Natural killer cell treated with Interleukin-12 subunit alpha and Interleukin-12 subunit beta and Interleukin-15 and Interleukin-18, amount 100 ng/mL, for 72 hours (primary cell): ENCODE results near the gene SPON1. TPM values are rescaled to one million over a fixed set of nuclear protein-coding genes. Genes with fewer than 3 reads are reported as not detected.
"Not testable (repeated sequence)": the region's sequence is repeated elsewhere in the genome, so short reads cannot be mapped to it uniquely, and the experiment has no call there.

Experiments
- ATAC-seq, 2 donors: fragments of 150-1000 bp; cut with Tn5 transposase in 1 of 2; sonication (Bioruptor Pico), chemical (Tn5 transposase) in 1 of 2; 2 replicates each; pipeline ENCODE4 v1.10.0; 2021
- DNase-seq: peaks from one replicate; pipeline ENCODE4 v3.0.0; 2022; ENCODE audit warnings: low spot score
- H3K27ac Mint-ChIP-seq, 2 donors: 1 replicate in 1 of 2; 2 replicates in 1 of 2; pipeline ENCODE4 v1.8.0; 2022; ENCODE audit warnings: mixed read lengths in 2 of 2, mild to moderate bottlenecking in 1 of 2, moderate library complexity in 1 of 2
- H3K27me3 Mint-ChIP-seq, 2 donors: 1 replicate in 1 of 2; 2 replicates in 1 of 2; pipeline ENCODE4 v1.8.0; 2022; ENCODE audit warnings: mixed read lengths in 2 of 2
- H3K36me3 Mint-ChIP-seq: one replicate; pipeline ENCODE4 v1.8.0; 2022; ENCODE audit warnings: mixed read lengths
- H3K4me1 Mint-ChIP-seq, 2 donors: 1 replicate in 1 of 2; 2 replicates in 1 of 2; pipeline ENCODE4 v1.8.0; 2022; ENCODE audit warnings: low read depth in 2 of 2, mixed read lengths in 2 of 2, mild to moderate bottlenecking in 1 of 2
- H3K4me3 Mint-ChIP-seq: one replicate; pipeline ENCODE4 v1.8.0; 2022; ENCODE audit warnings: mixed read lengths
- H3K9me3 Mint-ChIP-seq: 2 replicates; pipeline ENCODE4 v1.8.0; 2022; ENCODE audit warnings: mixed read lengths
- total RNA-seq, 2 donors: library from RNA; stranded (reverse); gene quantifications; one replicate each; pipeline ENCODE4 v1.2.3, GENCODE V29; 2022

SPON1 gene
- total RNA-seq, 2 donors from 2014 or later: 0.10 TPM; not detected in 1

DNA sequence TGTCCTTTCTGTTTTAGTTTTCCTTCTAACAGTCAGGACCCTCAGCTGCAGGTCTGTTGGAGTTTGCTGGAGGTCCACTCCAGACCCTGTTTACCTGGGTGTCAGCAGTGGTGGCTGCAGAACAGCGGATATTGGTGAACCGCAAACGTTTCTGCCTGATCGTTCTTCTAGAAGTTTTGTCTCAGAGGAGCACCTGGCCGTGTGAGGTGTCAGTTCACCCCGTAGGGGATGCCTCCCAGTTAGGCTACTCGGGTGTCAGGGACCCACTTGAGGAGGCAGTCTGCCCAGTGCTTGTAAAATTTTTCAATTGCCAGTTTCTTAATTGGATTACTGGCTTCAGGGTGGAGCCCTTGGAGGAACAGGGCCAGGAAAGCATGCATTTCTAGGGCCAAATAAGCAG is 211.2 kb downstream of the SPON1 start:
- not testable (repeated sequence) for H3K4me3 Mint-ChIP-seq, H3K36me3 Mint-ChIP-seq

DNA sequence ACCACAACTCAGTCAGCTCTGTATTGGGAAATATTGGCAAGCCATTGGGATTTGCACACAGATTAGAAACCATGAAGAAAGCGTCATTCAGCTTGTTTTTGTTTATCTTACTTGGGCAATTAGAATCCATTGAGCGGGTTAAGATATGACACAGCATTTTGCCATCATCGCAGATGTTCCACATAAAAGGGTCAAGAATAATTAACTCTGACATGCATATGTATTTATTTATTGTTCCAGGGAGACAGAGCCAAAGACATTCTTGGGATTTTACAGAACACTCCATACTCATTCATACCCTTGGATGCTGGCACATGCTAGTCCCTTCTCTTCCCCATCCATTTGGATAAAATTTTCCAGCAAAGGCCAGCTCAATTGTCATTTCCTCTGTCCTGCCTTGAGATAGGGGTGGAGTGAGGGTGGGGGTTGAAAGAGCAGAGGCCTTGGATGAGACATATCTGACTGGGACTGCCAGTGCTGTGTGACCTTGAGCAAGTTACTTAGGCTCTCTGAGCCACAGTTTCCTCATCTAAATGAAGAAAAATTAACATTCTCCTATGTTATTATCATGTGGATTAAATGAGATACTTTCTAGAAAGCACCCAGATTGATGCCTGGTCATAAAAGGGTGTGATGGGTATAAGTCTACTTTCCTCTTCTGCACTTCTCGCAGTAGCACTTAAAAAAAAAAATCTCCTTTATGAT is 216.7 kb downstream of the SPON1 start:
- ATAC-seq (no peak), DNase-seq (no peak)
- no peaks in the 10 kb centered on the region for H3K9me3 Mint-ChIP-seq
- H3K27ac Mint-ChIP-seq: no peak overlapping the region
- no peaks in the 10 kb centered on the region for H3K36me3 Mint-ChIP-seq
- H3K4me3 Mint-ChIP-seq: no peak overlapping the region
- H3K27me3 Mint-ChIP-seq: peaks cover 17 to 23% of the 10 kb centered on the region in 2 donors
- H3K4me1 Mint-ChIP-seq: no peaks in the 10 kb centered on the region

More for the DNA sequence above, 211.2 kb downstream of the SPON1 start:
- H3K9me3 Mint-ChIP-seq, ATAC-seq, H3K4me1 Mint-ChIP-seq, DNase-seq, H3K27ac Mint-ChIP-seq: not testable (repeated sequence)
- H3K27me3 Mint-ChIP-seq: peaks cover 10 to 13% of the 10 kb centered on the region in 2 donors

DNA sequence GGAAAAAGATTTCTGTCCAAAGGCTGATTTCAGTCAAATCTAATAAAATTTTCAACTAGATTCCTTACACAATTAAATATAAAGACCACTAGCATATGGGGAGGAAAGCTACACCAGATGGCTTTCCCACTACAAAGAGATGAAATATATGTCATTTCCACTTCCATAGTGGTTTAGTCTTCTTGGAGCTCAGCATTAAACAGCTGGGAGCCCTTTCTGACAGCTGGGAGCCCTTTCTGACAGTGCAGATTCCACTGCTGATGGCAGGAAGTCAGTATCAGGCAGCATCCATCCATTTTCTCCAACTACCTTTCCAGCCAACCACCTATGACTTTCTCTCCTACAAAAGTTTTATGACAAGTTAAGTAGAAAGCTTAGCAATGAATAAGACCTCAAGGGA is 218.6 kb downstream of the SPON1 start:
- Mint-ChIP-seq H3K4me1 (no peaks in the 10 kb centered on the region), H3K27ac (no peak overlapping the region), H3K27me3 (peaks cover 19 to 23% of the 10 kb centered on the region in 2 donors), H3K4me3 (no peak overlapping the region), H3K36me3 (no peaks in the 10 kb centered on the region), H3K9me3 (no peaks in the 10 kb centered on the region)
- DNase-seq: no peak
- ATAC-seq: no peak

DNA sequence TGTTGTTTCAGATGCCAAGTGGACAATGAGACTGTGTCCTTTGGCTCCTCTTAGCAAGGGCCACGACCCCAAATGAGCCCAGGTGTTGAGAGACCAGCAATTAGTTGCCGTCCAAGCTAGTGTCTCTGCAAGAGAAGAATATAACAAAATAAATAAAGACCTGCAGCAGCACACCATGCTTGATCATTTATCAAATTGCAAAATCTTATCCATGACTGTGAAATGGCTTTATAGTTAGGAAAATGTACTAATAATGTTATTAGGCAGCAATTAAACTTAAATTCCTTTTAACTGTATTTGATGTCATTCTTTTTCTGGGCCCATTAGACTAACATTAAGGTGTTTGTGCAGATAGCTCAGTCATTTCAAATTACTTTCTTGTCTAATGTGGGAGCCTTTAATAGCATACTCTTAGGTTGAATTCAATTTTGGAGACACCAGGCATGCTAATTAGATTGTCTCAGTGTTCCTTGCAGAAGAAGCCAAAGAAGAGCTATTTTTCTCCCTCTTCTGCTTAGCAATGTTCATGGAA is 220.4 kb downstream of the SPON1 start:
- ATAC-seq (no peak), DNase-seq (no peak)
- H3K27ac Mint-ChIP-seq: no peak overlapping the region
- H3K9me3 Mint-ChIP-seq: no peaks in the 10 kb centered on the region
- peaks cover 21 to 23% of the 10 kb centered on the region in 2 donors for H3K27me3 Mint-ChIP-seq
- H3K4me1 Mint-ChIP-seq: no peaks in the 10 kb centered on the region
- H3K36me3 Mint-ChIP-seq: no peaks in the 10 kb centered on the region
- no peak overlapping the region for H3K4me3 Mint-ChIP-seq

DNA sequence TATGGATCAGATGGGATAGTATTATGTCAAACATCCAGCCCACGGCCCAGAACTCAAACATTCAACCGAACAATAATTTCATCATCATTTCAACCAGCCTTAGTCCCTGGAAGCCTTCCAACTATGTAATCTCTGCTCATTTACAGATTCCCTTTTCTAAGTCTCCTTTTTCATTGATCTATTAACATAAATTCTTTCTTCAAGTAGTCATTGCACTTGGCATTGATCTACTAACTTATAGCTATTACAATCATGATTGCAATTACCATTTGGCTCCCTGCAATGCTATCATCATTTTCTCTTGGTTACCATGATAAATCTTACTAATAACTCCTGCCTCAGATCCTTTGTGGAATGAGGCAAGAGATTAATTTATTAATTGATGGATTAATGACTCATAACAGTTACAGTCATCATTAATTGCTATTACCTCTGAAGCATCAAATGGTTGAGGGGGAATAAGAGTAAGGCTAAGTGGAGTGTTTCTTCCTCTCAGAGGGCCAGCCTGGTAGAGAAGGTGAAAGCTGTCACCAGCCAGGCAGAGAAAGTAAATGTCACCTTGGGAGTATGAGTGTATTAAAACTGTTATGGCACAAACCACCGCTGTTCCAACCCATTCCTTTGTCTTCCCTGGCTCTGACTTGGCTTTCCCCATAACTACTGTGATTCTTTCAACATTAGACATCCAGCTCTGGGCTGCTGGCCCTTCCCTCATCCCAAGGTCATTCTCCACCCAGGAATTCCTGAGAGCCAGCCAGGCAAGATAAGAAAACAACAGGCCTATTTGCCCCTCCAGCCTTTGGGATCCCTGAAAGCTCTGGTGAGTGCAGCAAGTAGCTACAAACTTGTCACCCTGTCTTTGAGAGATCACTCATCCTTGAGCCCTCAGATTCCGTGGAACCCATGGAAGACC is 221.8 kb downstream of the SPON1 start:
- Mint-ChIP-seq H3K4me1 (no peaks in the 10 kb centered on the region), H3K4me3 (no peak overlapping the region), H3K36me3 (no peaks in the 10 kb centered on the region), H3K27me3 (peaks cover 14 to 17% of the 10 kb centered on the region in 2 donors), H3K9me3 (no peaks in the 10 kb centered on the region), H3K27ac (no peak overlapping the region)
- DNase-seq (no peak), ATAC-seq (no peak)

DNA sequence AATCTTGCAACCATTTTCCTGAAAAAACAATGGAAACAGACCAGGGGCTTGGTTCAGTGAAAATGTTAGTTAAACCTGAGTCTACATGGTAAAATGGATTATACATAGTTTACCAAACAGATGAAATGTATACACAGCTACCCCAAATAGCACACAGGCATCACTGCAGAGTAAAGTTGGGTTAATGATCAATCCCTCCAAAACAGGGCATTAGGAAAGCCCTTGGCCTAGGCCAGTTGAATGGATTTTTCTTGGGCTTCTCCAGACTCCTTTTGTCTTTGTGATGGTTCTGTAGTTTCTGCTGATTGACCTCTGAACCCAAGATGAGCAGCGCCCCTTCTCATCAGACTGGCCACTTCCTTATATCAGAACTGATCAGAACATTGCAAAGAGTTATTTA is 222.9 kb downstream of the SPON1 start:
- no peak for ATAC-seq
- Mint-ChIP-seq H3K4me3 (no peak overlapping the region), H3K27me3 (peaks cover 12 to 16% of the 10 kb centered on the region in 2 donors), H3K36me3 (no peaks in the 10 kb centered on the region), H3K9me3 (no peaks in the 10 kb centered on the region), H3K4me1 (no peaks in the 10 kb centered on the region), H3K27ac (no peak overlapping the region)
- DNase-seq: no peak

DNA sequence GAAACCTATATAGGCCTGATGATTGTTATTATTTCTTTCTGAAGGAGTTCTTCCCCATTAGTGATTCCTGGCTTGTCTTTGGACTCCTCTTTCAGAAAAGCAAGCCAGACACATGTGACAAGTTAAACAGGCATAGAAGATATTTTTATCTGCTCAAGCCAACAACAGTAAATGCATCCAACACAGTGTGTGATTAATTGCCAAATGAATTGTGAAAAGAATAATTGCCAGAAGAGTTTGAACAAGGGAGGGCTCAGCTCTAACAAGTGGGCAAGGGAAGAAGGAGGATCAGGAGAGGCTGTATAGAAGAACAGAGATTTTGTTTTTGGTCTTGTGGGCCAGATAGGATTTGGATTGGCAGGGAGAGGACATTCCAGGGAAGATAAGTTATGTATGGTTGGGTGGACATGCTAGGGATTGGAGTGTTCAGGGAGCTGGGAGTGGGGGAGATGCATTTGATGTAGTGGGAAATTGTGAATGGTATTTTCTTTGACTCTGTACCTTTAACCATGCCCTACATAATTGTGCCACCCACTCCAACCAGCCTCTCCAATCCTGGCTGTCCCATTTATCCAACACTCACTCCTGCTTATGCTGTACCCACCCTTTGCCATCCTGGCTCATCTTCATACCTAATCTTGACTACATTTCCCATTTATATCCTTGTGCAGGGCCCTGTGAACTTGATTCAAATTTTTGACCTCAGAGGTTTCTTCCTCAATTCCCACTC is 223.7 kb downstream of the SPON1 start:
- Mint-ChIP-seq H3K27ac (no peak overlapping the region), H3K4me3 (no peak overlapping the region), H3K9me3 (no peaks in the 10 kb centered on the region), H3K36me3 (no peaks in the 10 kb centered on the region), H3K27me3 (peaks cover 12 to 15% of the 10 kb centered on the region in 2 donors), H3K4me1 (no peaks in the 10 kb centered on the region)
- no peak for ATAC-seq
- DNase-seq: no peak

DNA sequence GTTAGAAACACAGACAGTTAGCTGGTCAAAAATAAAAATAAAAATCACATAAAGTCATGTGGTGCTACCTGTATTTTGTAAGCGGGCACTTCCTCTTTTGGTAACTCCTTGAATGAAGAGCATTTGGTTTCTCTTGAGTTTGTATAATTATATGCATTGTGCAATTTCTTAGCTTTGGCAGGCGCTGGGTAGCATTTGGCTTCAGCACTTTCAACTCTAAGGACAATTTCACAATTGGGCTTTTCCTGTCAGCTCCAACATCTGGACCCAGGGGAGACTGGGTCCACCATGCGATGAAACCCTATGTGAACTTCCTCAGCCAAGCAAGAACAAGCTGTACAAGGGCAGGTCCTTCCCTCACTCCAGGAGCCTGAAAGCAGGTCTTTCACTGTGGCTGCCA is 227.4 kb downstream of the SPON1 start:
- Mint-ChIP-seq H3K27ac (no peak overlapping the region), H3K27me3 (peaks cover 18 to 23% of the 10 kb centered on the region in 2 donors), H3K36me3 (no peaks in the 10 kb centered on the region), H3K4me1 (no peaks in the 10 kb centered on the region), H3K9me3 (no peaks in the 10 kb centered on the region), H3K4me3 (no peak overlapping the region)
- DNase-seq (no peak), ATAC-seq (no peak)

DNA sequence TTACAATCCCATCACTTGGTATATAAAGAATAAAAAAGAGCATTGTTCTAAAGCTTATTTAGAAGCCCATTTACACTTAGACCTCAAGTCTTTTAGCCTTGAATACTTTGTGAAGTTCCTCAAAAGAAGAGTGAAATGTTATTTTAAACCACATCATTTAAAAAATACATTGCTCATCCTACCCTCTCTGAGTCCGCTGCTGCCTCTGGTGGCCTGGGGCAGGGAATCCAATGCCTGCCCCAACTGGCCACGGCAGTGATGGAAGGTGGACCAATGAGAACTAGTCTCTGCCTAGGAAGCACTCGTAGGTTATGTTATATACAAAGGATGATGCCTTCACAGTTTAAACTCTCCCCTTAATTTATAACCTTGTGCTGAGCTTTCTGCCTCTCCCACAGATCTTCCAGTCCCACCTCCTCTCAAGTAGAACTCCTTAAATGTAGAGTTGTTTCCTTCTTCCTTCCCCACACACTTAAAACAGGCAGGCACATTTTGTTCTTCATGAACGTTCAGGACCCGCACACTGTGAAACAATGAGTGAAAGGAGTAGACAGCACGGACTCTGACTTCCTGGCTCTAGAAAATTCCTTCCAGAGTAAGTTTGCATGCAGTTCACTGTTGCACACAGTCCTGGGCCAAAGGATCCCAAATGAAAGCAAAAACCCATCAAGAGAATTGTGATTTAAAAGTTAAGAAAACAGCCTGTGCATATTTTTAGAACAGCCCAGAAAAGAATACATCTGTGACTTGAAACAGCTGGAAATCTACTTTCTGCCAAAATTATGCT is 228.7 kb downstream of the SPON1 start:
- no peak overlapping the region for H3K27ac Mint-ChIP-seq
- no peaks in the 10 kb centered on the region for H3K36me3 Mint-ChIP-seq
- no peaks in the 10 kb centered on the region for H3K4me1 Mint-ChIP-seq
- no peak overlapping the region for H3K4me3 Mint-ChIP-seq
- ATAC-seq: no peak
- no peaks in the 10 kb centered on the region for H3K9me3 Mint-ChIP-seq
- H3K27me3 Mint-ChIP-seq: peaks cover 17 to 23% of the 10 kb centered on the region in 2 donors
- DNase-seq: no peak

DNA sequence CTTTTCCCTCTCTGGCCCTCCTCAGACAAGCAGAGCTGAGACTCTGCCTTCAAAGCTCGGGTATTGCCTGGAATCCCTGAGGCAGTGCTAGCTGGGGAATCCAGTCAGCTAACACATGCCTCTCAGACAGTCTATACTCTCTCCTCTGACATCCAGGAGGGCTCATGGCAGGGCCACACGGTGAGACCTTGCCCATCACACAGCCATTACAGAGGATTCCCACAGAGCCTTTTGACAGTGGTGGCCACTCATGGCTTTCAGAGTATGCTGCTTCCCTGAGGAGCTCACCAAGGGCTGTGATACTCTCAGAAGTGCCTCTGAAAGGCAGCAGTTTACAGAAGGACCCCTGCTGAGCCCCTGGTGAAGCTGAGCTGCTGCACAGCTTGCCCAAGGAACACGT is 231.1 kb downstream of the SPON1 start:
- Mint-ChIP-seq H3K9me3 (no peaks in the 10 kb centered on the region), H3K4me1 (no peaks in the 10 kb centered on the region), H3K27ac (no peak overlapping the region), H3K4me3 (no peak overlapping the region), H3K27me3 (peaks cover 15 to 23% of the 10 kb centered on the region in 2 donors), H3K36me3 (no peaks in the 10 kb centered on the region)
- ATAC-seq: peak; percentile 13 to 59
- no peak for DNase-seq

DNA sequence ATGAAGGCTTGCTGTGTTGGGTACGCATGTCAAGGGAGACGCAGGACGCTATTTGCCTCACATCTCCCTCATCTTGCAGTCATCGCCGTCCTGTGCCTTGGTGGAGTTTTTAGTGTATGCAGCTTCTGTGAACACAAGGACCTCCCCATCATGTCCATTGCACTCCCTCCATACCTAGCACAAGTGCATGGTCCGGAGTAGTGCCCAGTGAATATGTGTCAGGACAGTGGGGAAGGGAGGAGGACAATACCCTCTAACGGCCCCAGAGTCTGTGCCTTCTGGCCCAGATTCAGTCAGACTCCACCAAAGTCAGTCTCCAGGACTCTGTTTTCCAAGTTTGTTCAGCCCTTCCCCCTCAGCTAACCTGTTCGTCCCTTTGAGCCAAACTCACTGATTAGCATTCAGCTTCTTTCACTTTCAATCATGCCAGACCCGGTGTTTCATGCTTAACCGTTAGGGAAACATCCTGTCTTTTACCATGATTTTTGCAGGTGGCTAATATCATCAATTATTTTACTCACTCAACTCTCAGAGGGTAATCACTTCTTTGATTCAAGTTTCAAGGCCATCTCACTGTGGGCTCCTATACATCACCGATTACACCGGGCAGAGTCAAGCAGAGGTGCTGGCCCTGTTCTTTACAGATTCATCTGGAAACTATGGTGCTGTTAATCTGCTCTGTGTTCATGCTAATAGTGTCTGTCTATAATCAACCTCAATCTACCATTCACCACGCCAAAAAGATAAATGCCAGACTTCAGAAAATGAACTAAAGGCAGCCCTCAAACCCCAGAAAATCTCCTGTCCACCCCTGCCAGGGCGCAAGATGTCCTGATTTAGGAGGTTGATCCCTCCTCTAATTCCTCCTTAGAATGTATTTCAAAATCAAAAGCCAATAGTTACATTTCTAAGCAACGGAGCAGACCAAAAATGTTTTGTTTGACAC is 240.0 kb downstream of the SPON1 start:
- Mint-ChIP-seq H3K36me3 (no peaks in the 10 kb centered on the region), H3K4me1 (no peaks in the 10 kb centered on the region), H3K4me3 (no peak overlapping the region), H3K9me3 (no peaks in the 10 kb centered on the region), H3K27ac (no peak overlapping the region), H3K27me3 (peaks cover 6 to 7% of the 10 kb centered on the region in 2 donors)
- ATAC-seq (peak; percentile 36 to 52), DNase-seq (no peak)

DNA sequence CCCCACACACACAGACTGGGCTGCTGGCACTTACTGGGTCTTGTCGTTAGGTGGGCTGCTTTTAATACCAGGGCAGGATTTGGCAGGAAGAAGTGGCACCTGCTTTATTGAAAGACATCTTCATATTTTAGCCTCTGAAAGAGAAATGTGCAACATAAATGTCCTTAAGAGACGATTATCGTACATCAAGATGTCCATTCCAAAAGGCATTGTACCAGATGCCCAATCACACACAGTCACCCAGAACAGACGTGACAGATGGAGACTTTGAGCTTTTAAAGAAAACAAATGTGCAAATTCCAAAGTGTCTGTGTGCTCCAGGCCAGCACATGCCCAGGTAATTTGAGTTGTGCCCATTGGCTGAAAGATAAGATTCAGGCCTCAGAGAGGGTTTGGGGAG is 240.8 kb downstream of the SPON1 start:
- DNase-seq: no peak
- H3K9me3 Mint-ChIP-seq: no peaks in the 10 kb centered on the region
- H3K4me3 Mint-ChIP-seq: no peak overlapping the region
- no peak overlapping the region for H3K27ac Mint-ChIP-seq
- no peaks in the 10 kb centered on the region for H3K36me3 Mint-ChIP-seq
- H3K27me3 Mint-ChIP-seq: peaks cover 6 to 7% of the 10 kb centered on the region in 2 donors
- ATAC-seq: no peak
- no peaks in the 10 kb centered on the region for H3K4me1 Mint-ChIP-seq
